OCI-LY3 (cell line): ENCODE results near the gene HCRTR1.

Experiments used
- H2AFZ ChIP-seq: fragments of 200-600, 300-600 bp; shearing (Covaris generic); 2 replicates; pipeline ENCODE4 v1.6.0; 2014; ENCODE audit warnings: antibody characterized with exemption, low read depth, low read length
- H3K27ac ChIP-seq: fragments of 200-600, 300-600 bp; sonication (generic); 2 replicates; pipeline ENCODE4 v1.5.1; 2014; ENCODE audit warnings: mild to moderate bottlenecking, low read length, moderate library complexity, mixed read lengths
- H3K27me3 ChIP-seq: fragments of 200-600, 300-600 bp; sonication (generic); 2 replicates; pipeline ENCODE4 v1.6.1; 2014; ENCODE audit warnings: low read depth, low read length, mixed read lengths
- H3K36me3 ChIP-seq: fragments of 200-600, 300-600 bp; sonication (generic); replicated peaks from 2 replicates; pipeline ENCODE3; 2014; ENCODE audit warnings: low read depth, low read length, mixed read lengths
- H3K4me1 ChIP-seq: fragments of 300-600, 200-600 bp; sonication (generic); 2 replicates; pipeline ENCODE4 v1.6.1; 2014; ENCODE audit warnings: low read length, mixed read lengths
- H3K4me2 ChIP-seq: fragments of 200-600, 300-600 bp; sonication (generic); 2 replicates; pipeline ENCODE4 v1.6.1; 2014; ENCODE audit warnings: low read length, mixed read lengths
- H3K4me3 ChIP-seq: fragments of 300-600, 200-600 bp; sonication (generic); 2 replicates; pipeline ENCODE4 v1.5.1; 2014; ENCODE audit warnings: antibody characterized with exemption, mild to moderate bottlenecking, low read length, moderate library complexity
- H3K79me2 ChIP-seq: fragments of 300-600, 200-600 bp; shearing (Covaris generic); 2 replicates; pipeline ENCODE4 v1.6.1; 2014; ENCODE audit warnings: mild to moderate bottlenecking, low read length, mixed read lengths
- H3K9ac ChIP-seq: fragments of 300-600, 200-600 bp; shearing (Covaris generic); 2 replicates; pipeline ENCODE4 v1.6.0; 2014; ENCODE audit warnings: mild to moderate bottlenecking, low read length, moderate library complexity
- H3K9me3 ChIP-seq: fragments of 200-600, 300-600 bp; shearing (Covaris generic); 2 replicates; pipeline ENCODE4 v1.6.1; 2014; ENCODE audit warnings: low read length, mixed read lengths; ENCODE audit not compliant: insufficient read depth
- H4K20me1 ChIP-seq: fragments of 200-600, 300-600 bp; sonication (generic); 2 replicates; pipeline ENCODE4 v1.6.1; 2016; ENCODE audit warnings: low read length, mixed read lengths; ENCODE audit not compliant: insufficient read depth
- CTCF ChIP-seq: fragments of 200-600, 300-600 bp; sonication (generic); IDR thresholded peaks from 2 replicates; pipeline ENCODE4 v1.5.1; 2014; ENCODE audit warnings: antibody characterized with exemption, low read length, low read depth
- EZH2phosphoT487 ChIP-seq: fragments of 200-600 bp; shearing (Covaris generic); IDR thresholded peaks from 2 replicates; pipeline ENCODE4 v1.6.1; 2018; ENCODE audit warnings: antibody characterized with exemption, mixed run types, low read depth

The HCRTR1 gene

GRCh38 chr1:31618916-31619846 is 1.7 kb downstream of the HCRTR1 start:
- H3K4me1 ChIP-seq = peaks cover 20% of the 10 kb centered on the region
- H3K27ac ChIP-seq = no peak overlapping the region
- TF ChIP-seq CTCF (peak; percentile 5; the same call in 1 of the 2 replicates), EZH2phosphoT487 (no peak)
- no peaks in the 10 kb centered on the region for H3K9me3 ChIP-seq
- H4K20me1 ChIP-seq = no peaks in the 10 kb centered on the region
- H3K4me2 ChIP-seq = peak overlapping the region; percentile 96
- peak overlapping the region; percentile 99; the same call in 1 of the 2 replicates for H3K4me3 ChIP-seq
- H3K36me3 ChIP-seq = no peaks in the 10 kb centered on the region
- H3K79me2 ChIP-seq = no peaks in the 10 kb centered on the region
- 0 out of 2 replicates have a peak overlapping the region, but pooled peaks have one; percentile 79 for H3K9ac ChIP-seq
- H3K27me3 ChIP-seq = no peaks in the 10 kb centered on the region
- H2AFZ ChIP-seq = no peak overlapping the region; the same call in 1 of the 2 replicates

GRCh38 chr1:31620631-31621497 is 3.4 kb downstream of the HCRTR1 start:
- Histone ChIP-seq H3K4me1 (peaks cover 26% of the 10 kb centered on the region), H3K4me2 (no peak overlapping the region), H3K9me3 (no peaks in the 10 kb centered on the region), H3K27ac (no peak overlapping the region), H3K36me3 (no peaks in the 10 kb centered on the region), H3K79me2 (no peaks in the 10 kb centered on the region), H2AFZ (no peak overlapping the region), H3K27me3 (no peaks in the 10 kb centered on the region), H3K9ac (no peak overlapping the region), H3K4me3 (no peak overlapping the region), H4K20me1 (no peaks in the 10 kb centered on the region)
- TF ChIP-seq EZH2phosphoT487 (no peak), CTCF (no peak)

GRCh38 chr1:31621498-31621820 is 4.0 kb downstream of the HCRTR1 start:
- H3K9me3 ChIP-seq = no peaks in the 10 kb centered on the region
- no peak overlapping the region for H2AFZ ChIP-seq
- H3K79me2 ChIP-seq = no peaks in the 10 kb centered on the region
- peaks cover 26% of the 10 kb centered on the region for H3K4me1 ChIP-seq
- H3K4me2 ChIP-seq = no peak overlapping the region
- H3K9ac ChIP-seq = no peak overlapping the region
- H3K27ac ChIP-seq = no peak overlapping the region
- no peak for TF ChIP-seq EZH2phosphoT487
- TF ChIP-seq CTCF = no peak
- H3K27me3 ChIP-seq = no peaks in the 10 kb centered on the region
- H3K36me3 ChIP-seq = no peaks in the 10 kb centered on the region
- no peak overlapping the region for H3K4me3 ChIP-seq
- no peaks in the 10 kb centered on the region for H4K20me1 ChIP-seq
